ENCODE data around the gene SPINDOC.
"Not testable (repeated sequence)": the region's sequence is repeated elsewhere in the genome, so short reads cannot be mapped to it uniquely, and the experiment has no call there.

The SPINDOC gene

GRCh38 chr11:63791495-63792167, 21.6 kb upstream of the SPINDOC start:
- peak; percentile 3 for FAIRE-seq

- no peak for FAIRE-seq
Observed at GRCh38 chr11:63793161-63793560, 20.1 kb upstream of the SPINDOC start.

GRCh38 chr11:63795066-63795465, 18.2 kb upstream of the SPINDOC start:
- no peak for FAIRE-seq

- FAIRE-seq = no peak
Observed at GRCh38 chr11:63800921-63801320, 12.3 kb upstream of the SPINDOC start.

GRCh38 chr11:63802637-63803414, 10.4 kb upstream of the SPINDOC start:
- FAIRE-seq = no peak

- no peak for FAIRE-seq
Observed at GRCh38 chr11:63804259-63804658, 9.0 kb upstream of the SPINDOC start.

- no peak for FAIRE-seq
Observed at GRCh38 chr11:63805844-63806415, 7.3 kb upstream of the SPINDOC start.

GRCh38 chr11:63810383-63810782, 2.9 kb upstream of the SPINDOC start:
- not testable (repeated sequence) for FAIRE-seq

- no peak for FAIRE-seq
Observed at GRCh38 chr11:63811522-63811921, 1.7 kb upstream of the SPINDOC start.

- FAIRE-seq = no peak
Observed at GRCh38 chr11:63813563-63814382, 517 bp downstream of the SPINDOC start.

GRCh38 chr11:63814383-63814736, 1.1 kb downstream of the SPINDOC start:
- no peak for FAIRE-seq

GRCh38 chr11:63816166-63816565, 2.9 kb downstream of the SPINDOC start:
- FAIRE-seq = no peak

GRCh38 chr11:63816732-63817131, 3.5 kb downstream of the SPINDOC start:
- no peak for FAIRE-seq

GRCh38 chr11:63817758-63818498, 4.7 kb downstream of the SPINDOC start:
- FAIRE-seq = no peak

GRCh38 chr11:63818609-63819008, 5.4 kb downstream of the SPINDOC start:
- FAIRE-seq = no peak

- FAIRE-seq = no peak
Observed at GRCh38 chr11:63821411-63821810, 8.2 kb downstream of the SPINDOC start.

- no peak for FAIRE-seq
Observed at GRCh38 chr11:63826471-63827190, 13.4 kb downstream of the SPINDOC start.

- no peak for FAIRE-seq
Observed at GRCh38 chr11:63829823-63830489, 16.7 kb downstream of the SPINDOC start.

GRCh38 chr11:63831326-63831725, 18.1 kb downstream of the SPINDOC start:
- FAIRE-seq = no peak

- no peak for FAIRE-seq
Observed at GRCh38 chr11:63832336-63832735, 19.1 kb downstream of the SPINDOC start.

GRCh38 chr11:63833048-63833447, 19.8 kb downstream of the SPINDOC start:
- FAIRE-seq = no peak

Data from TTC549 (cell line).